Lung (tissue), 12 donors: Measurements from ENCODE around the gene SPHK2. TPM values are rescaled to one million over a fixed set of nuclear protein-coding genes. Genes with fewer than 3 reads are reported as not detected.
"Not testable (repeated sequence)": the region's sequence is repeated elsewhere in the genome, so short reads cannot be mapped to it uniquely, and the experiment has no call there.

Source experiments
- ATAC-seq: fragments of 200-7000 bp; cut with Tn5 transposase; one replicate; pipeline ENCODE4 v1.9.1; 2020; ENCODE audit warnings: moderate number of reproducible peaks; ENCODE audit not compliant: insufficient read depth, low FRiP score
- DNase-seq, 3 donors: peaks; one replicate each; pipeline ENCODE4 v3.0.0-alpha.2; 2013 to 2017
- H3K27ac ChIP-seq, 2 donors: one replicate each; pipeline ENCODE4 v1.5.1; 2013; ENCODE audit warnings: mild to moderate bottlenecking in 2 of 2, moderate library complexity in 2 of 2, control low read depth in 1 of 2, inconsistent platforms in 1 of 2, low read depth in 1 of 2, low read length in 1 of 2
- H3K27me3 ChIP-seq, 3 donors: one replicate each; pipeline ENCODE4 v1.5.1; 2013; ENCODE audit warnings: low read length in 2 of 3; ENCODE audit not compliant: control insufficient read depth in 3 of 3, insufficient read depth in 3 of 3
- H3K36me3 ChIP-seq, 4 donors: one replicate each; pipeline ENCODE4 v1.5.1; 2013; ENCODE audit warnings: low read length in 4 of 4, mild to moderate bottlenecking in 1 of 4, moderate library complexity in 1 of 4; ENCODE audit not compliant: control insufficient read depth in 4 of 4, insufficient read depth in 4 of 4
- H3K4me1 ChIP-seq, 5 donors: one replicate each; pipeline ENCODE4 v1.5.1; 2013; ENCODE audit warnings: low read length in 5 of 5, mild to moderate bottlenecking in 2 of 5, moderate library complexity in 1 of 5; ENCODE audit not compliant: control insufficient read depth in 5 of 5, insufficient read depth in 5 of 5
- H3K4me3 ChIP-seq: one replicate; pipeline ENCODE4 v1.5.1; 2013; ENCODE audit warnings: mild to moderate bottlenecking, control low read depth, moderate library complexity
- H3K9ac ChIP-seq, 2 donors: one replicate each; pipeline ENCODE4 v1.5.1; 2013; ENCODE audit warnings: low read length in 2 of 2, control low read depth in 1 of 2; ENCODE audit not compliant: insufficient read depth in 1 of 2
- H3K9me3 ChIP-seq, 4 donors: one replicate each; pipeline ENCODE4 v1.5.1; 2013; ENCODE audit warnings: low read length in 3 of 4, mild to moderate bottlenecking in 1 of 4, moderate library complexity in 1 of 4; ENCODE audit not compliant: control insufficient read depth in 4 of 4, insufficient read depth in 3 of 4
- WGBS, 2 donors: extraction: QIAGEN DNeasy Blood & Tissue Kit; methylation state at CpG; one replicate each; pipeline ENCODE4 v1.1.7; 2013; 5-methylcytosine and 5-hydroxymethylcytosine counted together
- polyA plus RNA-seq, 2 donors: library from polyadenylated mRNA; stranded (reverse); fragments of 200-250 nt; gene quantifications; one replicate each; pipeline ENCODE4 v1.2.1, GENCODE V29; 2013
- total RNA-seq, 2 donors: library from RNA; depleted of rRNA in 1 of 2; stranded (reverse); fragments of >200 nt in 1 of 2; gene quantifications; one replicate each; pipeline ENCODE4 v1.2.1, GENCODE V29; 2014 to 2021
- TF ChIP-seq, protein P1 (sequence below): IDR thresholded peaks from 2 replicates; pipeline ENCODE4 v1.5.1; 2012; ENCODE audit warnings: mild to moderate bottlenecking; ENCODE audit errors: control extremely low read depth, extremely low read depth
- donor health status: control.
- donor health status: control.
- donor health status: Bipolar disorder and iron deficiency.
- donor health status: healthy.
- donor health status: DM: yes; HTN: yes; CAD: no.

Gene SPHK2
- total and polyA plus RNA-seq, 4 donors = 10.3 to 35.3 (median 19.0) TPM

DNA sequence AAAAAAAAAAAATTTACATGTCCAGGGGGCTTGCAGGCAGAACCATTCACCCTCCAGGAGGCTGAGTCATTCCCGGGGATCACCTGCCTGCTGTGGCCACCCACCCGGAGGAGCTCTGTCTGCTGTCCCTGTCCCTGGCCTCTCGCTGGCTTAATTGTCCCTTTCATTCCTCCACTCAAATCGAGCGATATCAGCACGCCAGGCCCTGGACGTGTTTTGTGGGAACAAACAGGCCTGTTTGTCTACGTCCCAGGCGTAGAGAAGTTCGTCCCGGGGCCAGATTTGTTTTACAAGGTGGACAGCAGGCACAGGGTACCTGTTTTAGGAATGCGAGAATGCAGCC lies 46.2 kb upstream of the SPHK2 start:
- Histone ChIP-seq H3K4me3 (no peak overlapping the region), H3K9ac (no peak overlapping the region), H3K9me3 (no peaks in the 10 kb centered on the region), H3K36me3 (no peaks in the 10 kb centered on the region), H3K4me1 (peaks cover 0 to 7% (median 0%) of the 10 kb centered on the region in 5 donors), H3K27me3 (no peaks in the 10 kb centered on the region), H3K27ac (peak overlapping the region in 1 of 2 donors; percentile 20)
- TF ChIP-seq, protein P1, sequence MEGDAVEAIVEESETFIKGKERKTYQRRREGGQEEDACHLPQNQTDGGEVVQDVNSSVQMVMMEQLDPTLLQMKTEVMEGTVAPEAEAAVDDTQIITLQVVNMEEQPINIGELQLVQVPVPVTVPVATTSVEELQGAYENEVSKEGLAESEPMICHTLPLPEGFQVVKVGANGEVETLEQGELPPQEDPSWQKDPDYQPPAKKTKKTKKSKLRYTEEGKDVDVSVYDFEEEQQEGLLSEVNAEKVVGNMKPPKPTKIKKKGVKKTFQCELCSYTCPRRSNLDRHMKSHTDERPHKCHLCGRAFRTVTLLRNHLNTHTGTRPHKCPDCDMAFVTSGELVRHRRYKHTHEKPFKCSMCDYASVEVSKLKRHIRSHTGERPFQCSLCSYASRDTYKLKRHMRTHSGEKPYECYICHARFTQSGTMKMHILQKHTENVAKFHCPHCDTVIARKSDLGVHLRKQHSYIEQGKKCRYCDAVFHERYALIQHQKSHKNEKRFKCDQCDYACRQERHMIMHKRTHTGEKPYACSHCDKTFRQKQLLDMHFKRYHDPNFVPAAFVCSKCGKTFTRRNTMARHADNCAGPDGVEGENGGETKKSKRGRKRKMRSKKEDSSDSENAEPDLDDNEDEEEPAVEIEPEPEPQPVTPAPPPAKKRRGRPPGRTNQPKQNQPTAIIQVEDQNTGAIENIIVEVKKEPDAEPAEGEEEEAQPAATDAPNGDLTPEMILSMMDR = no peak
- ATAC-seq = no peak
- 69 to 80% methylated on average over 12 of the region's 12 CpGs for WGBS, 2 donors
- DNase-seq = peak in 2 of 3 donors; percentile 26 to 44

GRCh38 chr19:48575931-48576622 lies 43.2 kb upstream of the SPHK2 start:
- Histone ChIP-seq H3K4me3 (no peak overlapping the region), H3K4me1 (no peaks in the 10 kb centered on the region), H3K9me3 (no peaks in the 10 kb centered on the region), H3K27me3 (no peaks in the 10 kb centered on the region), H3K36me3 (no peaks in the 10 kb centered on the region), H3K27ac (no peak overlapping the region), H3K9ac (no peak overlapping the region)
- ATAC-seq = no peak
- DNase-seq = no peak
- TF ChIP-seq, protein P1 = no peak
- WGBS, 2 donors = 80 to 85% methylated on average over 22 to 23 of the region's 23 CpGs

DNA sequence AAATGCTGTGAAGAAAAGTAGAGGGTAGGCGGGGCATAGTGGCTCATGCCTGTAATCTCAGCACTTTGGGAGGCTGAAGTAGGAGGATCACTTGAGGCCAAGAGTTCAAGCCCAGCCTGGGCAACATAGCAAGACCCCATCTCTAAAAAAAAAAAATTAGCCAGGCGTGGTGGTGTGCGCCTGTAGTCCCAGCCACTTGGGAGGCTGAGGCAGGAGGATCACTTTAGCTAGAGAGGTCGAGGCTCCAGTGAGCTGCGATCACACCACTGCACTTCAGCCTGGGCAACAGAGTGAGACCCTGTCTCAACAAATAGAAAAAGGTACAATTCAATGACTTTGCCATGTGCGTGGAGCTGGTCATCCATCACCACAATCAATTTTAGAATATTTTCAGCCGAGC lies 41.4 kb upstream of the SPHK2 start:
- DNase-seq = not testable (repeated sequence)

GRCh38 chr19:48578891-48579290 lies 40.4 kb upstream of the SPHK2 start:
- Histone ChIP-seq H3K27me3 (no peaks in the 10 kb centered on the region), H3K4me1 (peaks cover 0 to 2% (median 0%) of the 10 kb centered on the region in 5 donors), H3K4me3 (no peak overlapping the region), H3K9ac (no peak overlapping the region), H3K9me3 (no peaks in the 10 kb centered on the region), H3K27ac (no peak overlapping the region), H3K36me3 (no peaks in the 10 kb centered on the region)
- WGBS, 2 donors = 51 to 65% methylated on average over 3 of the region's 3 CpGs
- DNase-seq (no peak), ATAC-seq (no peak)
- TF ChIP-seq, protein P1 = no peak

More for the DNA sequence above, 41.4 kb upstream of the SPHK2 start:
- H3K4me1 ChIP-seq, H3K9ac ChIP-seq, ATAC-seq, H3K4me3 ChIP-seq, H3K27ac ChIP-seq, H3K36me3 ChIP-seq, H3K9me3 ChIP-seq, H3K27me3 ChIP-seq: not testable (repeated sequence)
- 90 to 93% methylated on average over 7 of the region's 7 CpGs for WGBS, 2 donors
